Vagina (tissue), 2 donors: ENCODE results near the gene MCF2L.

Experiments
- POLR2AphosphoS5 ChIP-seq, 2 donors: sonication (generic); formaldehyde crosslinking; IDR thresholded peaks; one replicate each; pipeline ENCODE4 v1.9.0; 2017; ENCODE audit warnings: antibody characterized with exemption in 2 of 2, mild to moderate bottlenecking in 2 of 2, low read depth in 1 of 2; ENCODE audit not compliant: insufficient read depth in 1 of 2
- TF ChIP-seq, protein P1 (sequence below), 3 experiments: fragments of 450-650 bp in 2 of 3; fragments of 200-600 bp in 1 of 3; sonication (generic) in 1 of 3; IDR thresholded peaks; one replicate each; pipeline ENCODE4 v1.5.1; 2017 to 2019; ENCODE audit warnings: antibody characterized with exemption in 3 of 3, mild to moderate bottlenecking in 2 of 3, moderate library complexity in 2 of 3

DNA sequence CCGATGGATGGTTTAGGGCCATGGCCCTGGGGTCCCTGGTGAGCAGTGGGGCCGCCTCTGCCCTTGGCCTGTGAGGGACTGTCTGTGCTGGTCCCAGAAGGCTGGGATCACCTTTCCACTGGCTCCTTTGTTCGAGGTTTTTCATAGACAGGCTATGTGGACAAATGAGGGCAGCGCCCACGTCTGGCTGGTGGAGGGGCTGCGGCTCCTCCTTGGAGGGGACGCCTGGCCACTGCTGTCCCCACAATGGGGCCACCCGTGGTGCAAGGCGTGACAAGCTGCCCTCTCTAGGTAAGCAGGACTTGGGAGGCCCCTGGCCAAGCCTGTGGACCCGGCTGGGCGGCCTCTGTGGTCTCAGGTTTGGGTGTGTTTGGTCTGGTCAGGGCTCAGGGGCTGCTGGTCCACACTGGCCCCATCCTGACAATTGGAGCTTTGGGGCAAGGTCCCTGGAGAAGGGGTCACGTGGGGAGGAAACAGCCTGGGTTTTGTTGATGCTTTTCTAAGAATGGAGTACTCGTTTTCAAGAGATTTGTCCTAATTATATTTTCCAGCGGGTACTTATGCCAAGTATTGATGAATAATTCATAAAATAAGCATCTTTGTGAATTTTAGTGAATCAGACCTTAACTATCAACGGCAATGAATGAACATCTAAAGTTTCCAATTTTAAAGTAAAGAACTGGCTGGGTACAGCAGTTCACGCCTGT, 33.3 kb downstream of the MCF2L start:
- TF ChIP-seq, protein P1, sequence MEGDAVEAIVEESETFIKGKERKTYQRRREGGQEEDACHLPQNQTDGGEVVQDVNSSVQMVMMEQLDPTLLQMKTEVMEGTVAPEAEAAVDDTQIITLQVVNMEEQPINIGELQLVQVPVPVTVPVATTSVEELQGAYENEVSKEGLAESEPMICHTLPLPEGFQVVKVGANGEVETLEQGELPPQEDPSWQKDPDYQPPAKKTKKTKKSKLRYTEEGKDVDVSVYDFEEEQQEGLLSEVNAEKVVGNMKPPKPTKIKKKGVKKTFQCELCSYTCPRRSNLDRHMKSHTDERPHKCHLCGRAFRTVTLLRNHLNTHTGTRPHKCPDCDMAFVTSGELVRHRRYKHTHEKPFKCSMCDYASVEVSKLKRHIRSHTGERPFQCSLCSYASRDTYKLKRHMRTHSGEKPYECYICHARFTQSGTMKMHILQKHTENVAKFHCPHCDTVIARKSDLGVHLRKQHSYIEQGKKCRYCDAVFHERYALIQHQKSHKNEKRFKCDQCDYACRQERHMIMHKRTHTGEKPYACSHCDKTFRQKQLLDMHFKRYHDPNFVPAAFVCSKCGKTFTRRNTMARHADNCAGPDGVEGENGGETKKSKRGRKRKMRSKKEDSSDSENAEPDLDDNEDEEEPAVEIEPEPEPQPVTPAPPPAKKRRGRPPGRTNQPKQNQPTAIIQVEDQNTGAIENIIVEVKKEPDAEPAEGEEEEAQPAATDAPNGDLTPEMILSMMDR (IDR thresholded peaks at IDR 0.05), result no peak
- TF ChIP-seq POLR2AphosphoS5 (IDR thresholded peaks at IDR 0.05; ENCODE audit: insufficient read depth in 1 of 2, low read depth in 1 of 2), result no peak
